Thyroid gland (tissue), 4 donors: ENCODE data around the gene SELENOI.

ENCODE experiments used
- CTCF ChIP-seq, 6 experiments: fragments of 200-600 bp in 3 of 6; fragments of 450-650 bp in 3 of 6; sonication (generic) in 3 of 6; IDR thresholded peaks; one replicate each; pipeline ENCODE4 v1.5.1; 2016 to 2019; ENCODE audit warnings: antibody characterized with exemption in 6 of 6, mild to moderate bottlenecking in 2 of 6, inconsistent platforms in 1 of 6, moderate library complexity in 1 of 6
- POLR2A ChIP-seq, 2 donors: fragments of 450-650 bp; IDR thresholded peaks; one replicate each; pipeline ENCODE4 v1.6.1; 2017; ENCODE audit warnings: antibody characterized with exemption in 2 of 2, mild to moderate bottlenecking in 2 of 2, moderate library complexity in 1 of 2

- no peak for TF ChIP-seq CTCF (IDR thresholded peaks at IDR 0.05)
- TF ChIP-seq POLR2A (IDR thresholded peaks at IDR 0.05): no peak
Observed at GRCh38 chr2:26444236-26444635, 98.3 kb downstream of the SELENOI start.
